A172 (cell line): ENCODE results near the gene PSMA6. TPM values are rescaled to one million over a fixed set of nuclear protein-coding genes. Genes with fewer than 3 reads are reported as not detected.
"Not testable (repeated sequence)": the region's sequence is repeated elsewhere in the genome, so short reads cannot be mapped to it uniquely, and the experiment has no call there.

Source experiments
- DNase-seq: peaks from one replicate; pipeline ENCODE4 v3.0.0-alpha.2; 2015; ENCODE audit warnings: low spot score
- total RNA-seq: library from RNA; depleted of rRNA; stranded (reverse); fragments of >200 nt; shearing (Covaris generic); gene quantifications from 2 replicates; pipeline ENCODE4 v1.2.3, GENCODE V29; 2014

Gene PSMA6
- total RNA-seq, 1 experiment from 2014 or later, result 344 TPM

- DNase-seq, result no peak
These were observed 52.1 kb downstream of the PSMA6 start for GRCh38 chr14:35344107-35344807.

- DNase-seq, result no peak
These were observed 54.6 kb downstream of the PSMA6 start for GRCh38 chr14:35346738-35347322.

GRCh38 chr14:35347323-35348043 is 55.3 kb downstream of the PSMA6 start:
- DNase-seq, result no peak

GRCh38 chr14:35348044-35348380 is 55.8 kb downstream of the PSMA6 start:
- not testable (repeated sequence) for DNase-seq

GRCh38 chr14:35349496-35350365 is 57.5 kb downstream of the PSMA6 start:
- DNase-seq, result no peak

GRCh38 chr14:35351497-35351896 is 59.3 kb downstream of the PSMA6 start:
- DNase-seq, result no peak

- DNase-seq, result no peak
These were observed 59.7 kb downstream of the PSMA6 start for GRCh38 chr14:35351897-35352273.

GRCh38 chr14:35352274-35353233 is 60.4 kb downstream of the PSMA6 start:
- DNase-seq, result no peak

GRCh38 chr14:35353409-35354172 is 61.4 kb downstream of the PSMA6 start:
- DNase-seq, result no peak

GRCh38 chr14:35355235-35355634 is 63.1 kb downstream of the PSMA6 start:
- not testable (repeated sequence) for DNase-seq

GRCh38 chr14:35355981-35356841 is 64.0 kb downstream of the PSMA6 start:
- peak; percentile 57 for DNase-seq

- not testable (repeated sequence) for DNase-seq
These were observed 67.5 kb downstream of the PSMA6 start for GRCh38 chr14:35359655-35360054.

- no peak for DNase-seq
These were observed 68.9 kb downstream of the PSMA6 start for GRCh38 chr14:35361141-35361480.

- DNase-seq, result no peak
These were observed 70.3 kb downstream of the PSMA6 start for GRCh38 chr14:35362450-35362849.

GRCh38 chr14:35362911-35363374 is 70.8 kb downstream of the PSMA6 start:
- DNase-seq, result no peak

- DNase-seq, result peak; percentile 82
These were observed 73.2 kb downstream of the PSMA6 start for GRCh38 chr14:35365130-35366055.

- DNase-seq, result peak; percentile 37
These were observed 73.9 kb downstream of the PSMA6 start for GRCh38 chr14:35366056-35366451.

- no peak for DNase-seq
These were observed 74.4 kb downstream of the PSMA6 start for GRCh38 chr14:35366521-35366976.
